OCI-LY7 (cell line): ENCODE data around the gene LHFPL2. TPM values are rescaled to one million over a fixed set of nuclear protein-coding genes. Genes with fewer than 3 reads are reported as not detected.

ENCODE experiments used
- BruUV-seq: library from RNA; stranded (reverse); fragments of 400-500 nt; replicated peaks from 2 replicates; lab custom pipeline; 2021; lab: Mats Ljungman, UMichigan
- CTCF ChIA-PET: fragments of 300-600 bp; sonication (Branson Sonifier 250); formaldehyde crosslinking; loops from one replicate; lab custom pipeline; 2022; ENCODE audit warnings: antibody characterized with exemption; ENCODE audit not compliant: unreplicated experiment; lab: Charles Lee
- POLR2A ChIA-PET: fragments of 300-600 bp; sonication (Branson Sonifier 250); formaldehyde crosslinking; loops from one replicate; lab custom pipeline; 2022; ENCODE audit warnings: antibody characterized with exemption; lab: Charles Lee
- DNase-seq: peaks from one replicate; pipeline ENCODE4 v3.0.0-alpha.2; 2015; ENCODE audit warnings: low spot score
- H2AFZ ChIP-seq: fragments of 200-600 bp; sonication (generic), shearing (Covaris generic); 2 replicates; pipeline ENCODE4 v1.6.1; 2014; ENCODE audit warnings: mild to moderate bottlenecking, antibody characterized with exemption, low read length, moderate library complexity
- H3K27ac ChIP-seq: fragments of 200-600 bp; sonication (generic); 2 replicates; pipeline ENCODE4 v1.5.1; 2014; ENCODE audit warnings: mixed run types, low read depth, mild to moderate bottlenecking, moderate library complexity, low read length, inconsistent platforms; ENCODE audit not compliant: poor library complexity, severe bottlenecking
- H3K36me3 ChIP-seq: fragments of 200-600 bp; sonication (generic); 2 replicates; pipeline ENCODE4 v1.6.1; 2014; ENCODE audit warnings: mild to moderate bottlenecking, antibody characterized with exemption, low read length, moderate library complexity, mixed read lengths; ENCODE audit not compliant: insufficient read depth
- H3K4me1 ChIP-seq: fragments of 200-600 bp; sonication (generic); 2 replicates; pipeline ENCODE4 v1.5.1; 2014; ENCODE audit warnings: mild to moderate bottlenecking, low read length; ENCODE audit not compliant: insufficient read depth, poor library complexity, severe bottlenecking
- H3K4me2 ChIP-seq: fragments of 200-600 bp; sonication (generic); 2 replicates; pipeline ENCODE4 v1.6.1; 2014; ENCODE audit warnings: mild to moderate bottlenecking, low read length
- H3K4me3 ChIP-seq: fragments of 200-600 bp; sonication (generic); 2 replicates; pipeline ENCODE4 v1.5.1; 2014; ENCODE audit warnings: mild to moderate bottlenecking, low read depth, low read length; ENCODE audit not compliant: poor library complexity, severe bottlenecking
- H3K79me2 ChIP-seq: fragments of 200-600 bp; sonication (generic); 2 replicates; pipeline ENCODE4 v1.6.1; 2016; ENCODE audit warnings: low read depth, mild to moderate bottlenecking, low read length, moderate library complexity, mixed read lengths; ENCODE audit not compliant: insufficient read depth
- H3K9me2 ChIP-seq: fragments of 200-600 bp; sonication (generic); 2 replicates; pipeline ENCODE4 v1.6.1; 2016; ENCODE audit warnings: mild to moderate bottlenecking, low read length, mixed read lengths; ENCODE audit not compliant: insufficient read depth
- H3K9me3 ChIP-seq: fragments of 200-600 bp; sonication (generic); 2 replicates; pipeline ENCODE4 v1.6.1; 2014; ENCODE audit warnings: mild to moderate bottlenecking, mixed run types, low read length, mixed read lengths
- H4K20me1 ChIP-seq: fragments of 200-600 bp; sonication (generic); 2 replicates; pipeline ENCODE4 v1.6.1; 2014; ENCODE audit warnings: mild to moderate bottlenecking, antibody characterized with exemption, low read length, moderate library complexity, mixed read lengths; ENCODE audit not compliant: insufficient read depth
- EZH2phosphoT487 ChIP-seq: fragments of 200-600 bp; sonication (generic); IDR thresholded peaks from 2 replicates; pipeline ENCODE4 v1.6.1; 2018; ENCODE audit warnings: low read depth, borderline replicate concordance, mild to moderate bottlenecking, mixed run types, antibody characterized with exemption, low read length, moderate library complexity, mixed read lengths
- intact Hi-C: fragments of 100-400 bp; cut with micrococcal nuclease; formaldehyde crosslinking; loops from one replicate; pipeline ENCODE4 v1.10.0; 2022; ENCODE audit not compliant: unreplicated experiment
- total RNA-seq, 2 experiments: library from RNA; depleted of rRNA in 1 of 2; stranded (reverse); fragments of >200 nt in 1 of 2; shearing (Covaris generic) in 1 of 2; gene quantifications; 2 replicates each; pipeline ENCODE4 v1.2.3, GENCODE V29; 2014 to 2022
- TF ChIP-seq, protein P1 (sequence below): fragments of 200-600 bp; sonication (generic); conservative IDR thresholded peaks from 2 replicates; pipeline ENCODE4 v1.5.1; 2014; ENCODE audit warnings: mild to moderate bottlenecking, antibody characterized with exemption, low read length, moderate library complexity, mixed read lengths

Gene LHFPL2
- total RNA-seq, 2 experiments from 2014 or later, result 12.2 to 24.0 TPM

DNA sequence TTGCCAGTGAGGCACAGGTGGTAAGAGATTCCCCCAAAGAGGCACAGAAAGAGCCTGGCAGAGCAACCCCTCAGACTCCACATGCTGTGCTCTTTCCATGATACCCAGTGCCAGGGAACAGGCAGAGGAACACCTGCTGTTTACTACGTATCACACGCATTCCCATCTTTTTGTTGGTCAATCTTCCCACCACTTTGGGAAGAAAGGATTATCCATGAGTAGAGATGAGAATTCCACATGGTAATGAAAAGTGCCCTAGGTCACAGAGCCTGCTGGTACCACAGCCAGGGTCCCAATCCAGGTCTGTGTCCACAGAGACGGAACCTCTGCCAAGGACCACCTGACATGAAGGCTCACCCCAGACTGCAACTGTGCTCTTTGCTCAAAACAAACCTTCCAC, 86.6 kb downstream of the LHFPL2 start:
- ChIA-PET CTCF (no interaction called here), POLR2A (interaction anchor here (0.7 kb wide), 1 partner anchor 51 kb away, joined by 3 read pairs; no protein-coding TSS in a partner anchor)
- TF ChIP-seq, protein P1, sequence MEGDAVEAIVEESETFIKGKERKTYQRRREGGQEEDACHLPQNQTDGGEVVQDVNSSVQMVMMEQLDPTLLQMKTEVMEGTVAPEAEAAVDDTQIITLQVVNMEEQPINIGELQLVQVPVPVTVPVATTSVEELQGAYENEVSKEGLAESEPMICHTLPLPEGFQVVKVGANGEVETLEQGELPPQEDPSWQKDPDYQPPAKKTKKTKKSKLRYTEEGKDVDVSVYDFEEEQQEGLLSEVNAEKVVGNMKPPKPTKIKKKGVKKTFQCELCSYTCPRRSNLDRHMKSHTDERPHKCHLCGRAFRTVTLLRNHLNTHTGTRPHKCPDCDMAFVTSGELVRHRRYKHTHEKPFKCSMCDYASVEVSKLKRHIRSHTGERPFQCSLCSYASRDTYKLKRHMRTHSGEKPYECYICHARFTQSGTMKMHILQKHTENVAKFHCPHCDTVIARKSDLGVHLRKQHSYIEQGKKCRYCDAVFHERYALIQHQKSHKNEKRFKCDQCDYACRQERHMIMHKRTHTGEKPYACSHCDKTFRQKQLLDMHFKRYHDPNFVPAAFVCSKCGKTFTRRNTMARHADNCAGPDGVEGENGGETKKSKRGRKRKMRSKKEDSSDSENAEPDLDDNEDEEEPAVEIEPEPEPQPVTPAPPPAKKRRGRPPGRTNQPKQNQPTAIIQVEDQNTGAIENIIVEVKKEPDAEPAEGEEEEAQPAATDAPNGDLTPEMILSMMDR, result no peak
- TF ChIP-seq EZH2phosphoT487, result no peak
- Histone ChIP-seq H3K79me2 (no peaks in the 10 kb centered on the region; the same call in 1 of the 2 replicates), H3K27ac (no peak overlapping the region), H2AFZ (no peak overlapping the region), H3K36me3 (peaks cover 34% of the 10 kb centered on the region), H4K20me1 (no peaks in the 10 kb centered on the region), H3K4me1 (no peaks in the 10 kb centered on the region), H3K9me3 (peaks cover 9% of the 10 kb centered on the region; the same call in 1 of the 2 replicates), H3K4me3 (no peak overlapping the region), H3K4me2 (no peak overlapping the region), H3K9me2 (no peaks in the 10 kb centered on the region)
- intact Hi-C loops, result no loop called here
- BruUV-seq, result no TSS peak
- DNase-seq, result no peak

DNA sequence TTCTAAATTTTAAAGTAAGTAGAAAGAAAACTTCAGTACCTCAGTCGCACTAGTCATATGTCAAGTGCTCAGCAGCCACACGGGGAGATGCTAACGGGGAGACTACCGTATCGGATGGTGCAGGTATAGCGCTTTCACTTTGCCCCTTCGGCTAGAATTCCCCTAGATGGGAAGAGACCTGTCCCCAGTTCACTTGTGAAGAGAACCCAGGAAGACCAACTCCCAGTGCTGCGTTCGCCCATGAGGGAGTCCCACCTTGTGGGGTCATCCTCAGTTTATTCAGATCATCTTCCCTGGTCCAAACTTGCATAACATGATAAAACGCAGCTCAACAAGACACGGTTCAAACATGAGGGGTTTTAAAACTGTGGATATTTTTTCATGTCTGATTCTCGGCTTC, 87.3 kb downstream of the LHFPL2 start:
- H2AFZ ChIP-seq, result no peak overlapping the region
- H3K4me1 ChIP-seq, result no peaks in the 10 kb centered on the region
- POLR2A ChIA-PET, result no interaction called here
- no peak overlapping the region for H3K4me2 ChIP-seq
- TF ChIP-seq, protein P1, result no peak
- TF ChIP-seq EZH2phosphoT487, result no peak
- no peaks in the 10 kb centered on the region for H4K20me1 ChIP-seq
- no peak overlapping the region for H3K4me3 ChIP-seq
- no peaks in the 10 kb centered on the region for H3K79me2 ChIP-seq
- no TSS peak for BruUV-seq
- no peak overlapping the region for H3K27ac ChIP-seq
- CTCF ChIA-PET, result no interaction called here
- intact Hi-C loops, result no loop called here
- DNase-seq, result no peak
- peaks cover 9% of the 10 kb centered on the region; the same call in 1 of the 2 replicates for H3K9me3 ChIP-seq
- H3K36me3 ChIP-seq, result peaks cover 34% of the 10 kb centered on the region
- no peaks in the 10 kb centered on the region for H3K9me2 ChIP-seq

- Histone ChIP-seq H3K4me2 (no peak overlapping the region), H2AFZ (no peak overlapping the region), H3K27ac (no peak overlapping the region), H3K36me3 (peaks cover 28% of the 10 kb centered on the region), H3K79me2 (no peaks in the 10 kb centered on the region), H4K20me1 (no peaks in the 10 kb centered on the region), H3K4me1 (no peaks in the 10 kb centered on the region), H3K9me2 (no peaks in the 10 kb centered on the region), H3K9me3 (no peaks in the 10 kb centered on the region; the same call in 1 of the 2 replicates), H3K4me3 (no peak overlapping the region)
- ChIA-PET POLR2A (no interaction called here), CTCF (no interaction called here)
- TF ChIP-seq, protein P1, result no peak
- no peak for TF ChIP-seq EZH2phosphoT487
- BruUV-seq, result no TSS peak
- intact Hi-C loops, result no loop called here
- DNase-seq, result no peak
Measured at GRCh38 chr5:78560000-78560855, 88.3 kb downstream of the LHFPL2 start.
